ENCODE measurements around the gene CIPC. TPM values are rescaled to one million over a fixed set of nuclear protein-coding genes. Genes with fewer than 3 reads are reported as not detected.

Gene CIPC
- total and polyA plus RNA-seq, 5 experiments from 2014 or later, result 4.4 to 12.8 (median 7.7) TPM

DNA sequence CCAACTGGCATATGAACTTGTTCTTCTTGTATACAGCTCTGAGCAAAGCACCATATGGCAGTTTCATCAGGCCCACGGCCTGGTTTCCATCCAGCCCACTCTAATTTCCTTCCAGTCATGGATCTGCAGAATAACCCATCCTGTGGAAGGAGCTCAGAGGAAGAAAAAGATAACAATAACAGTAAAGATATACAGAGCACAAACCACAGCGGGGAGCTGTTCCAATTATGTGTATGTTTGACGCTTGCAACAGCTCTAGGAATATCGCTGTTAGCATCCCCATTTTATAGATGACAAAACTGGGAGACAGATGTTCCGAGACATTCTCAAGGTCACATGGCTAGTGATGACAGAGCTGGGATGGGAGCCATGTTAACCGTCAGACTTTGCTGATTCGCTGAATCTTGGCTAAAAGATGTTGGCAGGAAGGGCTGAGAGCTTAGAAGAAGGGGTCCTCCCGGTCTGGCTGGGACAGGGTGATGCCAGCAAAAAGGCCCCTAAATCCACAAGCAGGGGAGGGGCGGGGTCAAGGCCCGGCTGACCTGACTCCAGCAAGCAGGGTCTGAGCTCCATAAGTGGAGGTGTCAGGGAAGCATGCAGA lies 34.4 kb upstream of the CIPC start:
- Mint-ChIP-seq H3K27ac (peak overlapping the region in 1 of 10 donors; percentile 24), H3K4me3 (no peak overlapping the region), H3K27me3 (peaks cover 0 to 8% (median 1%) of the 10 kb centered on the region in 5 donors), H3K4me1 (peaks cover 0 to 15% (median 5%) of the 10 kb centered on the region in 4 donors), H3K36me3 (no peaks in the 10 kb centered on the region), H3K9me3 (no peaks in the 10 kb centered on the region)
- POLR2A ChIA-PET, result interaction anchor here (0.5 to 1.9 kb wide), 3 partner anchors 190 to 345 kb away, joined by 3 to 7 read pairs (median 6); no protein-coding TSS in a partner anchor
- no peak for DNase-seq
- no peak for ATAC-seq

DNA sequence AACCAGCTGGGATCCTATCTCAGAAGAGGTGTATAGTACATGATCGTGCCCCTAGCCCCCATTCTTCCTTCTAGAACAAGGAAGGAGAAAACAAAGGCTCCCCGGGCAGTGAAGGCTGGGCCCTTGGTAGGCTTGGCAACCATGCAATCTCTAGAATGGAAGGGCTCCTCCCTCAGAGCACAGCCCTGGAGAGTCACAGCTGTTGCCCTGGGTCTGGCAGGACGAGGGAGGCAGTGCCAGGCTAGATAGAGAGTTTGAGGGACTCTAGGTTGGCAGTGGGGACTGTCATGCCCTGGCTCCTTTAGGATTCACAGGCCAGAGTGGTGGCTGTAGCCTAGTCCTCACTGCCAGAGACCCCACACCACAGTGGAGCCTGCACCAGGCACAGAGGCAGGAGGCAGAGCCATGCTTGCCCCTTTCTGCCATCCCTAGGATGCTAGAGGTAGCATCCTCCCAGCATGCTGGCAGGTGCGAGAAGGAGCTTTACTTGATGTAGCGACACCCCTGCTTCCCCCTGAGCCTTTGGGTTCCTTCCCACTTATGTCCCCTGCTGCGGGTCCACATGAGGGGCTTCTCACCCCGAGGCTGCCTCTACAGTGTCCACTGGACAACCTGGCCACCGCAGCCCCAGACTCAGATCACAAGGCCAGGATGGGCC lies 33.4 kb upstream of the CIPC start:
- no peaks in the 10 kb centered on the region for H3K36me3 Mint-ChIP-seq
- H3K4me1 Mint-ChIP-seq, result peaks cover 0 to 15% (median 5%) of the 10 kb centered on the region in 4 donors
- ATAC-seq (no peak), DNase-seq (no peak)
- H3K27me3 Mint-ChIP-seq, result peaks cover 0 to 18% (median 1%) of the 10 kb centered on the region in 5 donors
- H3K4me3 Mint-ChIP-seq, result no peak overlapping the region
- no peak overlapping the region for H3K27ac Mint-ChIP-seq
- no peaks in the 10 kb centered on the region for H3K9me3 Mint-ChIP-seq
- POLR2A ChIA-PET, result interaction anchor here (0.9 kb wide), 1 partner anchor 197 kb away, joined by 3 read pairs; no protein-coding TSS in a partner anchor

GRCh38 chr14:77065851-77066577 lies 32.0 kb upstream of the CIPC start:
- H3K36me3 Mint-ChIP-seq, result no peaks in the 10 kb centered on the region
- POLR2A ChIA-PET, result no interaction called here
- no peak for DNase-seq
- H3K9me3 Mint-ChIP-seq, result no peaks in the 10 kb centered on the region
- peak overlapping the region in 3 of 10 donors; percentile 51 to 86 (median 52) for H3K27ac Mint-ChIP-seq
- H3K4me1 Mint-ChIP-seq, result peaks cover 3 to 15% (median 6%) of the 10 kb centered on the region in 4 donors
- peaks cover 0 to 27% (median 4%) of the 10 kb centered on the region in 5 donors for H3K27me3 Mint-ChIP-seq
- no peak overlapping the region for H3K4me3 Mint-ChIP-seq
- no peak for ATAC-seq

DNA sequence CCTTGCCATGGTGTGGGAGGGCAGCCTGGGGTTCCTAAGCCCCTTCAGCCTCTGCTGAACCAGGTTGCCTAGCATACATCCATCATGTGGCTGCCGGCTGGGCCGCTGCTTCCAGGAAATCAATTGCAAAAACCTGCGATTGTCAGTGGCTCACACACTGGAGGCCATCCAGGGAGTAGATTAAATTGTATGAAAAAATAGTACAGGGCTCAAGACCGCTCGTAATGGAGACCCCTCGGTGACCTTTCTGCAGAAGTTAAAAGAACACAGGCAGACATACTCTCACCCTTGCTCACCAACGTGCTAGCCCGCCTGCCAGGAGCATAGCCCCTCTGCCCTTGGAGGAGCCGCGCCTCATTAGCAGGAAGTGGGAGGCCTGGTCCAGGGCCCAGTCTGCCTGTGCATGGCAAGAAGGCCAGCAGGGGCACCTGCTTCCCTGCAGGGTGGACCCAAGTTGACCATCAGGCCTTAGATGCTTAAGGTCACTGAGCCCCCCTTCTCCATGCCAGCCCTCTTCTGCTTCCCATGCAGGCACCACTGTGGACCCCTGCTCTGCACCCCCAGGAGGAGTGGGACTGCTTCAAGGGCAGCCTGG lies 31.4 kb upstream of the CIPC start:
- Mint-ChIP-seq H3K27ac (no peak overlapping the region), H3K4me3 (no peak overlapping the region), H3K9me3 (no peaks in the 10 kb centered on the region), H3K4me1 (peaks cover 3 to 15% (median 6%) of the 10 kb centered on the region in 4 donors), H3K36me3 (no peaks in the 10 kb centered on the region), H3K27me3 (peaks cover 0 to 27% (median 4%) of the 10 kb centered on the region in 5 donors)
- DNase-seq (no peak), ATAC-seq (no peak)
- POLR2A ChIA-PET, result interaction anchor here (0.6 to 0.7 kb wide), 2 partner anchors 68 to 79 kb away, joined by 3 read pairs; no protein-coding TSS in a partner anchor

DNA sequence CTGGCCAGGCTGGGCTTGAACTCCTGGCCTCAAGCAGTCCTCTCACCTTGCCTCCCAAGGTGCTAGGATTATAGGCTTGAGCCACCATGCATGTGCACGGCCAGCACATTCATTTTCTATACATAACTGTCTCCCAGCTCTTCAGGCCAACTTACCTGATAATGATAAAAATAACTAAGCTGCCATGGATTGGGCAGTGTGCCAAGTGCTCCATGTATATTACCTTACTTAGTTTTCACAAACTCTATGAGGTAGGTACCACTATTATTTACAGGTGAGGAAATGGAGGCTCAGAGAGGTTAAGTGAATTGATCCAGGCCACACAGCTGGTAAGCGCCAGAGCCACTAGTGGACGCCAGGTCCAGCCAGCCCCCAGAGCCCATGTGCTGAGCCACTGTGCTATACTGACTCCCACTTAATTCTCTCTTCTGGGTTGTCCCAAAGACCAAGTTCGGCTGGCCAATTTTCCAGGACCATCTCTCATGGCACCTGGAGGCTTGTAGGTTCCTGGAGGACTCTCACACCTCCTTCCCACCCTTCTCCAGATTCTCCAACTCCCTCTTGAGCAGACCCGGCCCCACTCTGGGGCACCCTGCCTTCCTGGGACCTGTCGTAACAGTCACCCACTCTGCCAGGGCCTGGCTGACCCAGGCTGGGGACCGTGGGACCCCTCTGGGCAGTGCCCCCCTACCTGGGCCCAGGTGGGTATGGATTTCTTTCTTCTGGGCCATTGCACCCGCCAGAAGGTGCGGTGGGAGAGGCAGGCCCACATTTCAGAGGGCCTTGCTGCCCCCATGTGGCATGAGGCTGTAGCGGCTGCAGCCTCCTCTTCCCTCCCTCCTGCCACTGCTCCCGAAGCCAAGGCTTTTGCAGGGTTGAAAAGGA lies 30.2 kb upstream of the CIPC start:
- Mint-ChIP-seq H3K27me3 (peaks cover 0 to 27% (median 4%) of the 10 kb centered on the region in 5 donors), H3K9me3 (no peaks in the 10 kb centered on the region), H3K27ac (peak overlapping the region in 1 of 10 donors; percentile 23), H3K36me3 (no peaks in the 10 kb centered on the region), H3K4me3 (no peak overlapping the region), H3K4me1 (peaks cover 3 to 12% (median 6%) of the 10 kb centered on the region in 4 donors)
- peak; percentile 76 for ATAC-seq
- DNase-seq, result peak; percentile 14 to 73 (median 45)
- POLR2A ChIA-PET, result interaction anchor here (1.8 to 2.9 kb wide), 2 partner anchors 40 to 155 kb away, joined by 6 to 7 read pairs; no protein-coding TSS in a partner anchor

DNA sequence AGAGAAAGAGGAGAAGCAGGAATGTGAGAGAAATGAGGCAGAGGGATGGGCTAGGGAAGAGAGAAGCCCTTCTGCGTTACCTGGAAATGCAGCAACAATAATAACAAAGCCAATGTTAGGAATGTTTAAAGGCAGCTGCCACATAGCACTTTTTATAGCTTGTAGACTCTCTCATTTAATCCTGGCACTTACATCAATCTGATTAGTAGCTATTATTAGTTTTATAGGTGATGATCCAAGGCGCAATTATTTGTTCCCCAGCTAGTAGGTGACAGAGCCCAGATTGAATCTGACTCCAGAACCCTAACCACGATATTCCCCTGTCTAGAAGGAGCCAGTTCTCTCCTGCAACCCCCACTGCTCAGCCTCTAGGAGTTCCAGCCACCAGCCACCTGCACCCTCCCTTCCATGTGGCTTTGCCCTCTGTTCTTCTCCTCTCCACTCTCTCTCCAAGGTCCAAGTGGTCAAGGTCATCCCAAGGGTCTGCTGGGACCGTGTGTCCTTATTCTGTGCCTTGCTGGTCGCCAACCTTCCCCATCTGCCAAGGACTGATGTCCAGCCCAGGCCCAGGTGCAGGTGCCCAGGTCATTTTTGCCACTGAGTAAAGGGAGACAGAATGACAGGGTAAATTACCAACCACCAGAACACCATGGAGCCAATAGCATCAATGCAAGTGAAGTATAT lies 29.4 kb upstream of the CIPC start:
- ATAC-seq (no peak), DNase-seq (no peak)
- POLR2A ChIA-PET, result interaction anchor here (1.8 to 2.9 kb wide), 2 partner anchors 41 to 156 kb away, joined by 6 to 7 read pairs; no protein-coding TSS in a partner anchor
- Mint-ChIP-seq H3K27me3 (peaks cover 0 to 27% (median 4%) of the 10 kb centered on the region in 5 donors), H3K36me3 (no peaks in the 10 kb centered on the region), H3K27ac (peak overlapping the region in 1 of 10 donors; percentile 23), H3K4me3 (no peak overlapping the region), H3K9me3 (no peaks in the 10 kb centered on the region), H3K4me1 (peaks cover 3 to 12% (median 6%) of the 10 kb centered on the region in 4 donors)

DNA sequence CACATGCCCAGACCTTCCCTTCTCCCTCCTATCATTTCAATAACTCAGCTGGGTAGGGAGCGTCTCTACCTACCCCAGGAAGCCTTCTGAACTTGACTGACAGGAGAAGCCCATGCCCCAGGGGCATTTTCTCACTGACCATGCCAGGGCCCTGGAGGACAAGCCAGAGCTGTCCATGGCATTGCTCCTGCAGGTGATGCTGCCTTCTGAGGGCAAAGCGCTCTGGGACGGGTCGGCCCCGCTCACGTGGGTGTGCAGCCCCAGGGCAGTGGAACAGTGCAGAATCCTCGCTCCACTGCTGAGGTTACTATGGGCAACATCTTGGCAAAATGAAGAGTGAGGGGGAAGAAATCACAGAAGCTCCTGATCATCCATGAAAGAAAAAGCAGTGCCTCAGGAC lies 28.5 kb upstream of the CIPC start:
- ATAC-seq (no peak), DNase-seq (no peak)
- H3K36me3 Mint-ChIP-seq, result no peaks in the 10 kb centered on the region
- peak overlapping the region in 1 of 10 donors; percentile 29 for H3K27ac Mint-ChIP-seq
- peaks cover 2 to 12% (median 6%) of the 10 kb centered on the region in 4 donors for H3K4me1 Mint-ChIP-seq
- H3K4me3 Mint-ChIP-seq, result no peak overlapping the region
- POLR2A ChIA-PET, result interaction anchor here (0.6 to 2.9 kb wide), 4 partner anchors 42 to 258 kb away, joined by 3 to 7 read pairs (median 5); no protein-coding TSS in a partner anchor
- H3K27me3 Mint-ChIP-seq, result peaks cover 0 to 27% (median 4%) of the 10 kb centered on the region in 5 donors
- no peaks in the 10 kb centered on the region for H3K9me3 Mint-ChIP-seq

DNA sequence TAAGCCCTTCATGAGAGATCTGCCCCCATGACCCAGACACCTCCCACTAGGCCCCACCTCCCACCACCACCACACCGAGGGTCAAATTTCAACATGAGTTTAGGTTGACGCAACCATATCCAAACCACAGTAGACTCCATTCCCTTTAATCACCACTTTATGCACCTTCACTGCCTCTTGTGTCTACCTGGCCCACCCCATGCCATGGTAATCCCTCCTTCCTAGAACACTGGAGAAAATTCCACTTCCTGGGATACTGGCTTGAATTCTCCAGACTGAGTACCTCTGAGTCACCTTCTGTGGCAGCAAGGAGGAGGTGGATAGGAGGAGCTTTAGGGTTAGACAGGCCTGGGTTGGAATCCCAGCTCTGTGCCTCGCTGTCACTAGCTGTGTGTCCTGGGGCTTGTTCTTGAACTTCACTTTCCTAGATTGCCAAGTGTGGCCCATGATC lies 26.1 kb upstream of the CIPC start:
- H3K4me1 Mint-ChIP-seq, result peaks cover 0 to 6% (median 4%) of the 10 kb centered on the region in 4 donors
- POLR2A ChIA-PET, result no interaction called here
- ATAC-seq (no peak), DNase-seq (no peak)
- H3K4me3 Mint-ChIP-seq, result no peak overlapping the region
- H3K36me3 Mint-ChIP-seq, result no peaks in the 10 kb centered on the region
- H3K9me3 Mint-ChIP-seq, result no peaks in the 10 kb centered on the region
- H3K27me3 Mint-ChIP-seq, result peaks cover 0 to 27% (median 4%) of the 10 kb centered on the region in 5 donors
- H3K27ac Mint-ChIP-seq, result no peak overlapping the region

DNA sequence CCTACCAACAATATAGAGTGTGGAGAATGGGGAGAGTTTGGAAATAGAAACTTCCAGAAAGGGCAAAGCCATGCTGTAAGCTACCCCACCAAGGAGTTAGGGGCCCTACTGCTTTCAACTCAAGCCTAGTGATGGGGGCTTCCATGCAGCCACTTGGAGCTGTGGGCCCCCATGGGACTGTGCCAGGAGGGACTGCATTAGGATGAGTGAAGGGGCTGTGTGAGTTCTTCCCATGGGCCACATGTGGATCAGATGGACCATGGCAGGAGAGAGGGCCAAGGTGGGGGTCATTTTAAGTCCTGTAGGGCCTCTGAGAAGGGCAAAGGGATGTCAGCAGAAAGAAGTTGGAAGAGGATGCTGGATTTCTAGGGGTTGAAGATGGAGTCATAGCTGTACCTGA lies 23.1 kb upstream of the CIPC start:
- no peak for ATAC-seq
- no peak for DNase-seq
- Mint-ChIP-seq H3K27ac (peak overlapping the region in 2 of 10 donors; percentile 48 to 63), H3K4me3 (no peak overlapping the region), H3K9me3 (peaks cover 0 to 4% (median 3%) of the 10 kb centered on the region in 9 donors), H3K36me3 (peaks cover 0 to 5% (median 2%) of the 10 kb centered on the region in 3 donors), H3K4me1 (peaks cover 0 to 6% (median 0%) of the 10 kb centered on the region in 4 donors), H3K27me3 (peaks cover 0 to 8% (median 0%) of the 10 kb centered on the region in 5 donors)
- POLR2A ChIA-PET, result no interaction called here

GRCh38 chr14:77076113-77076631 lies 21.9 kb upstream of the CIPC start:
- Mint-ChIP-seq H3K27me3 (peaks cover 0 to 1% (median 0%) of the 10 kb centered on the region in 5 donors), H3K4me1 (peaks cover 0 to 2% (median 0%) of the 10 kb centered on the region in 4 donors), H3K36me3 (peaks cover 0 to 12% (median 5%) of the 10 kb centered on the region in 3 donors), H3K27ac (no peak overlapping the region), H3K4me3 (no peak overlapping the region), H3K9me3 (peaks cover 0 to 8% (median 3%) of the 10 kb centered on the region in 9 donors)
- POLR2A ChIA-PET, result no interaction called here
- DNase-seq (no peak), ATAC-seq (no peak)

DNA sequence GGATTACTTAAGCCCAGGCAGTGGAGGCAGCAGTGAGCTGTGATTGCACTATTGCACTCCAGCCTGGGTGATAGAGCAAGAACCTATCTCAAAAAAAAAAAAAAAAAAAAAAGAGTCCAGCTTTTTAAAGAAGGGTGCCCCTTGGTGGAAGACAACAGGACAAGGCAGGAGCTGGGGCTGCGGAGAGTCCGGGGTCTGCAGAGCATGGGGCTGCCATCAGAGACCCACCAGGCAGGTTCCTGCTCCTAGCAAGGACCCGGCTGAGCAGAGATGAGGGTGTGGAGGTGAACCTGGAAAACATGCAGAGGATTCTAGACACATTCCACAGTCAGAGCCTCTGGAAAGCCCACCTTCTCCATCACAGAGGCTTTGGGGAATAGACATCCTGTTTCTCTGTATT lies 21.0 kb upstream of the CIPC start:
- Mint-ChIP-seq H3K4me3 (no peak overlapping the region), H3K27me3 (peaks cover 0 to 1% (median 0%) of the 10 kb centered on the region in 5 donors), H3K4me1 (peaks cover 0 to 3% (median 0%) of the 10 kb centered on the region in 4 donors), H3K27ac (peak overlapping the region in 1 of 10 donors; percentile 15), H3K36me3 (peaks cover 0 to 13% (median 5%) of the 10 kb centered on the region in 3 donors), H3K9me3 (peaks cover 0 to 8% (median 3%) of the 10 kb centered on the region in 9 donors)
- DNase-seq (no peak), ATAC-seq (no peak)
- POLR2A ChIA-PET, result no interaction called here
